Right hindlimb (tissue), 1 donor: ENCODE measurements around the gene IDS.
"Not testable (repeated sequence)": the region's sequence is repeated elsewhere in the genome, so short reads cannot be mapped to it uniquely, and the experiment has no call there.

Experiments
- DNase-seq: peaks from one replicate; pipeline ENCODE4 v3.0.0-alpha.2; 2018

The IDS gene

GRCh38 chrX:149526318-149527033 lies 21.4 kb upstream of the IDS start:
- not testable (repeated sequence) for DNase-seq

GRCh38 chrX:149525903-149526302 lies 20.8 kb upstream of the IDS start:
- not testable (repeated sequence) for DNase-seq

GRCh38 chrX:149525389-149525788 lies 20.3 kb upstream of the IDS start:
- peak; percentile 32 for DNase-seq

GRCh38 chrX:149522916-149523315 lies 17.8 kb upstream of the IDS start:
- no peak for DNase-seq

- DNase-seq = no peak
Observed at GRCh38 chrX:149521438-149521837, 16.3 kb upstream of the IDS start.

GRCh38 chrX:149520636-149521277 lies 15.7 kb upstream of the IDS start:
- DNase-seq = not testable (repeated sequence)

- no peak for DNase-seq
Observed at GRCh38 chrX:149518236-149518635, 13.1 kb upstream of the IDS start.

- no peak for DNase-seq
Observed at GRCh38 chrX:149517308-149517707, 12.2 kb upstream of the IDS start.

- no peak for DNase-seq
Observed at GRCh38 chrX:149516604-149517003, 11.5 kb upstream of the IDS start.

GRCh38 chrX:149515954-149516602 lies 11.0 kb upstream of the IDS start:
- DNase-seq = no peak

- DNase-seq = no peak
Observed at GRCh38 chrX:149513825-149514428, 8.8 kb upstream of the IDS start.

- peak; percentile 44 for DNase-seq
Observed at GRCh38 chrX:149512225-149512885, 7.2 kb upstream of the IDS start.

- no peak for DNase-seq
Observed at GRCh38 chrX:149511081-149511480, 6.0 kb upstream of the IDS start.

GRCh38 chrX:149510386-149510785 lies 5.3 kb upstream of the IDS start:
- DNase-seq = no peak

- no peak for DNase-seq
Observed at GRCh38 chrX:149508467-149508866, 3.4 kb upstream of the IDS start.

- no peak for DNase-seq
Observed at GRCh38 chrX:149506349-149506748, 1.2 kb upstream of the IDS start.

GRCh38 chrX:149505671-149506070 lies 565 bp upstream of the IDS start:
- no peak for DNase-seq

- DNase-seq = no peak
Observed at GRCh38 chrX:149504226-149504914, 736 bp downstream of the IDS start.

GRCh38 chrX:149503446-149503845 lies 1.7 kb downstream of the IDS start:
- not testable (repeated sequence) for DNase-seq

- DNase-seq = not testable (repeated sequence)
Observed at GRCh38 chrX:149502923-149503322, 2.2 kb downstream of the IDS start.

- no peak for DNase-seq
Observed at GRCh38 chrX:149499766-149500165, 5.3 kb downstream of the IDS start.

GRCh38 chrX:149498767-149499166 lies 6.3 kb downstream of the IDS start:
- no peak for DNase-seq
